ENCODE data around the gene FUCA2. TPM values are rescaled to one million over a fixed set of nuclear protein-coding genes. Genes with fewer than 3 reads are reported as not detected.

The FUCA2 gene
- total and polyA plus RNA-seq, 2 donors from 2014 or later: 68.6 to 73.4 TPM

GRCh38 chr6:143539734-143540133 lies 28.2 kb upstream of the FUCA2 start:
- Histone ChIP-seq H3K4me3 (ENCODE audit: low read length in 3 of 3) (no peak overlapping the region), H3K27me3 (ENCODE audit: control insufficient read depth, insufficient read depth, low read length) (no peaks in the 10 kb centered on the region), H3K9me3 (ENCODE audit: control insufficient read depth in 2 of 3, insufficient read depth in 1 of 3, low read length in 3 of 3) (no peaks in the 10 kb centered on the region), H3K4me1 (ENCODE audit: control insufficient read depth in 2 of 3, insufficient read depth in 2 of 3, low read depth in 1 of 3, low read length in 3 of 3) (no peaks in the 10 kb centered on the region), H3K36me3 (ENCODE audit: control insufficient read depth in 2 of 3, insufficient read depth in 3 of 3, low read length in 3 of 3) (no peaks in the 10 kb centered on the region), H3K27ac (ENCODE audit: low read depth in 2 of 2, low read length in 2 of 2) (no peak overlapping the region), H3K9ac (ENCODE audit: low read length in 3 of 3) (no peak overlapping the region)
- FAIRE-seq (no peak), DNase-seq (no peak)
- intact Hi-C loops (cut with DNase I): no loop called here
- TF ChIP-seq, protein P1, sequence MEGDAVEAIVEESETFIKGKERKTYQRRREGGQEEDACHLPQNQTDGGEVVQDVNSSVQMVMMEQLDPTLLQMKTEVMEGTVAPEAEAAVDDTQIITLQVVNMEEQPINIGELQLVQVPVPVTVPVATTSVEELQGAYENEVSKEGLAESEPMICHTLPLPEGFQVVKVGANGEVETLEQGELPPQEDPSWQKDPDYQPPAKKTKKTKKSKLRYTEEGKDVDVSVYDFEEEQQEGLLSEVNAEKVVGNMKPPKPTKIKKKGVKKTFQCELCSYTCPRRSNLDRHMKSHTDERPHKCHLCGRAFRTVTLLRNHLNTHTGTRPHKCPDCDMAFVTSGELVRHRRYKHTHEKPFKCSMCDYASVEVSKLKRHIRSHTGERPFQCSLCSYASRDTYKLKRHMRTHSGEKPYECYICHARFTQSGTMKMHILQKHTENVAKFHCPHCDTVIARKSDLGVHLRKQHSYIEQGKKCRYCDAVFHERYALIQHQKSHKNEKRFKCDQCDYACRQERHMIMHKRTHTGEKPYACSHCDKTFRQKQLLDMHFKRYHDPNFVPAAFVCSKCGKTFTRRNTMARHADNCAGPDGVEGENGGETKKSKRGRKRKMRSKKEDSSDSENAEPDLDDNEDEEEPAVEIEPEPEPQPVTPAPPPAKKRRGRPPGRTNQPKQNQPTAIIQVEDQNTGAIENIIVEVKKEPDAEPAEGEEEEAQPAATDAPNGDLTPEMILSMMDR (IDR thresholded peaks at IDR 0.05; ENCODE audit: borderline replicate concordance, extremely low read depth, insufficient read depth): no peak

GRCh38 chr6:143539106-143539505 lies 27.6 kb upstream of the FUCA2 start:
- H3K4me1 ChIP-seq (ENCODE audit: control insufficient read depth in 2 of 3, insufficient read depth in 2 of 3, low read depth in 1 of 3, low read length in 3 of 3): no peaks in the 10 kb centered on the region

GRCh38 chr6:143538374-143538773 lies 26.9 kb upstream of the FUCA2 start:
- no peaks in the 10 kb centered on the region for H3K4me1 ChIP-seq (ENCODE audit: control insufficient read depth in 2 of 3, insufficient read depth in 2 of 3, low read depth in 1 of 3, low read length in 3 of 3)
- TF ChIP-seq, protein P1 (IDR thresholded peaks at IDR 0.05; ENCODE audit: borderline replicate concordance, extremely low read depth, insufficient read depth): no peak
- intact Hi-C loops (cut with DNase I): no loop called here
- DNase-seq: no peak
- no peak overlapping the region for H3K4me3 ChIP-seq (ENCODE audit: low read length in 3 of 3)
- H3K9ac ChIP-seq (ENCODE audit: low read length in 3 of 3): no peak overlapping the region
- no peaks in the 10 kb centered on the region for H3K9me3 ChIP-seq (ENCODE audit: control insufficient read depth in 2 of 3, insufficient read depth in 1 of 3, low read length in 3 of 3)
- no peaks in the 10 kb centered on the region for H3K27me3 ChIP-seq (ENCODE audit: control insufficient read depth, insufficient read depth, low read length)
- no peak for FAIRE-seq
- H3K36me3 ChIP-seq (ENCODE audit: control insufficient read depth in 2 of 3, insufficient read depth in 3 of 3, low read length in 3 of 3): no peaks in the 10 kb centered on the region
- no peak overlapping the region for H3K27ac ChIP-seq (ENCODE audit: low read depth in 2 of 2, low read length in 2 of 2)

More at GRCh38 chr6:143539106-143539505, 27.6 kb upstream of the FUCA2 start:
- no peak overlapping the region for H3K4me3 ChIP-seq (ENCODE audit: low read length in 3 of 3)
- no peak overlapping the region for H3K9ac ChIP-seq (ENCODE audit: low read length in 3 of 3)
- no peaks in the 10 kb centered on the region for H3K36me3 ChIP-seq (ENCODE audit: control insufficient read depth in 2 of 3, insufficient read depth in 3 of 3, low read length in 3 of 3)
- H3K9me3 ChIP-seq (ENCODE audit: control insufficient read depth in 2 of 3, insufficient read depth in 1 of 3, low read length in 3 of 3): no peaks in the 10 kb centered on the region
- no peaks in the 10 kb centered on the region for H3K27me3 ChIP-seq (ENCODE audit: control insufficient read depth, insufficient read depth, low read length)
- DNase-seq (no peak), FAIRE-seq (no peak)
- H3K27ac ChIP-seq (ENCODE audit: low read depth in 2 of 2, low read length in 2 of 2): no peak overlapping the region
- TF ChIP-seq, protein P1 (IDR thresholded peaks at IDR 0.05; ENCODE audit: borderline replicate concordance, extremely low read depth, insufficient read depth): no peak
- intact Hi-C loops (cut with DNase I): no loop called here
